ENCODE results near the gene GMDS. TPM values are rescaled to one million over a fixed set of nuclear protein-coding genes. Genes with fewer than 3 reads are reported as not detected.

Gene GMDS
- polyA plus RNA-seq, 1 of the 3 experiments (the other 2 are of a cell fraction): 12.3 TPM

GRCh38 chr6:1993042-1993441 lies 252.4 kb downstream of the GMDS start:
- POLR2A ChIA-PET: no interaction called here
- Histone ChIP-seq H2AFZ (ENCODE audit: low read depth) (no peak overlapping the region), H3K9me3 (no peaks in the 10 kb centered on the region), H3F3A (replicated peaks; ENCODE audit: insufficient read depth) (no peaks in the 10 kb centered on the region), H3K4me2 (peak overlapping the region; percentile 31; the same call in 1 of the 2 replicates), H3K9ac (no peak overlapping the region), H3K4me1 (ENCODE audit: control insufficient read depth in 1 of 2, insufficient read depth in 2 of 2, low read depth in 1 of 2, low read length in 1 of 2) (peaks cover 0 to under 1% of the 10 kb centered on the region in 2 experiments; a peak in 1 of 4 replicates), H3K4me3 (ENCODE audit: low read depth in 2 of 2, low read length in 1 of 2) (no peak overlapping the region), H3K79me2 (ENCODE audit: insufficient read depth) (no peaks in the 10 kb centered on the region), H3K27me3 (ENCODE audit: insufficient read depth) (no peaks in the 10 kb centered on the region), H3K9me2 (no peaks in the 10 kb centered on the region), H3K36me3 (replicated peaks in 1 of 2; ENCODE audit: control insufficient read depth in 1 of 2, insufficient read depth in 2 of 2, low read length in 1 of 2) (no peaks in the 10 kb centered on the region), H3K27ac (ENCODE audit: low read depth in 2 of 2, low read length in 1 of 2) (no peak overlapping the region), H4K20me1 (ENCODE audit: insufficient read depth) (no peaks in the 10 kb centered on the region)
- TF ChIP-seq TCF12 (IDR thresholded peaks at IDR 0.05) (0 out of 2 replicates have a peak, but pooled peaks have one; percentile 4), ZBTB33 (IDR thresholded peaks at IDR 0.05; ENCODE audit: borderline replicate concordance, low read depth) (no peak), POLR2AphosphoS5 (IDR thresholded peaks at IDR 0.05; ENCODE audit: low read depth, low read length) (no peak)
- CTCF ChIA-PET: interaction anchor here (0.6 to 1.4 kb wide), 3 partner anchors 9 to 306 kb away, joined by 3 read pairs; no protein-coding TSS in a partner anchor
- no peak for DNase-seq
- 61% methylated on average over 6 of the region's 6 CpGs for WGBS (ENCODE audit: low lambda C conversion rate)

- WGBS (ENCODE audit: low lambda C conversion rate): 91% methylated on average over 6 of the region's 6 CpGs
- Histone ChIP-seq H3K79me2 (ENCODE audit: insufficient read depth) (no peaks in the 10 kb centered on the region), H3K4me1 (ENCODE audit: control insufficient read depth in 1 of 2, insufficient read depth in 2 of 2, low read depth in 1 of 2, low read length in 1 of 2) (peaks cover 5 to 12% of the 10 kb centered on the region in 2 experiments; a peak in 3 of 4 replicates), H3K36me3 (replicated peaks in 1 of 2; ENCODE audit: control insufficient read depth in 1 of 2, insufficient read depth in 2 of 2, low read length in 1 of 2) (no peaks in the 10 kb centered on the region), H3K4me2 (no peak overlapping the region), H3K27me3 (ENCODE audit: insufficient read depth) (no peaks in the 10 kb centered on the region), H3K4me3 (ENCODE audit: low read depth in 2 of 2, low read length in 1 of 2) (no peak overlapping the region), H3F3A (replicated peaks; ENCODE audit: insufficient read depth) (no peaks in the 10 kb centered on the region), H3K9me3 (no peaks in the 10 kb centered on the region), H3K9ac (no peak overlapping the region), H2AFZ (ENCODE audit: low read depth) (no peak overlapping the region), H3K27ac (ENCODE audit: low read depth in 2 of 2, low read length in 1 of 2) (no peak overlapping the region), H4K20me1 (ENCODE audit: insufficient read depth) (no peaks in the 10 kb centered on the region), H3K9me2 (no peaks in the 10 kb centered on the region)
- TF ChIP-seq TCF12 (IDR thresholded peaks at IDR 0.05) (no peak), EP300 (IDR thresholded peaks at IDR 0.05; ENCODE audit: borderline replicate concordance in 1 of 2, low read depth in 1 of 2, low read length in 1 of 2) (no peak)
- POLR2A ChIA-PET: no interaction called here
- no peak for DNase-seq
- CTCF ChIA-PET: no interaction called here
Measured at GRCh38 chr6:1991332-1991878, 254.0 kb downstream of the GMDS start.

- H3F3A ChIP-seq (replicated peaks; ENCODE audit: insufficient read depth): no peaks in the 10 kb centered on the region
- WGBS (ENCODE audit: low lambda C conversion rate): 94% methylated on average over 3 of the region's 3 CpGs
- no peak overlapping the region for H3K4me3 ChIP-seq (ENCODE audit: low read depth in 2 of 2, low read length in 1 of 2)
- no peak overlapping the region for H3K27ac ChIP-seq (ENCODE audit: low read depth in 2 of 2, low read length in 1 of 2)
- no peak for DNase-seq
- peaks cover 5 to 12% of the 10 kb centered on the region in 2 experiments for H3K4me1 ChIP-seq (ENCODE audit: control insufficient read depth in 1 of 2, insufficient read depth in 2 of 2, low read depth in 1 of 2, low read length in 1 of 2)
- no peaks in the 10 kb centered on the region for H4K20me1 ChIP-seq (ENCODE audit: insufficient read depth)
- H2AFZ ChIP-seq (ENCODE audit: low read depth): no peak overlapping the region
- no peaks in the 10 kb centered on the region for H3K9me2 ChIP-seq
- no peak overlapping the region for H3K4me2 ChIP-seq
- no peaks in the 10 kb centered on the region for H3K79me2 ChIP-seq (ENCODE audit: insufficient read depth)
- POLR2A ChIA-PET: no interaction called here
- no peaks in the 10 kb centered on the region for H3K36me3 ChIP-seq (replicated peaks in 1 of 2; ENCODE audit: control insufficient read depth in 1 of 2, insufficient read depth in 2 of 2, low read length in 1 of 2)
- CTCF ChIA-PET: interaction anchor here (0.6 kb wide), 1 partner anchor 537 kb away, joined by 3 read pairs; no protein-coding TSS in a partner anchor
- no peak overlapping the region for H3K9ac ChIP-seq
- H3K9me3 ChIP-seq: no peaks in the 10 kb centered on the region
- no peaks in the 10 kb centered on the region for H3K27me3 ChIP-seq (ENCODE audit: insufficient read depth)
- TF ChIP-seq RFX5 (IDR thresholded peaks at IDR 0.05; ENCODE audit: low read length) (no peak), MXI1 (IDR thresholded peaks at IDR 0.05; ENCODE audit: low read depth, low read length) (no peak), RXRA (IDR thresholded peaks at IDR 0.05; ENCODE audit: borderline replicate concordance, low read depth) (no peak), GATA2 (CRISPR knock-in tag; IDR thresholded peaks at IDR 0.05) (no peak), FOSL2 (IDR thresholded peaks at IDR 0.05; ENCODE audit: borderline replicate concordance, low read depth) (no peak), RAD21 (IDR thresholded peaks at IDR 0.05; ENCODE audit: low read length) (no peak), TEAD4 (IDR thresholded peaks at IDR 0.05; ENCODE audit: borderline replicate concordance, insufficient read depth) (no peak)
Measured at GRCh38 chr6:1988843-1989242, 256.6 kb downstream of the GMDS start.

Data from SK-N-SH (cell line).